Activated T-cell treated with anti-CD3 and anti-CD28 coated beads for 24 hours (primary cell): Measurements from ENCODE around the gene PTPRD.

Source experiments
- DNase-seq: peaks from one replicate; pipeline ENCODE4 v3.0.0-alpha.2; 2020; ENCODE audit warnings: low read depth

Gene PTPRD

DNA sequence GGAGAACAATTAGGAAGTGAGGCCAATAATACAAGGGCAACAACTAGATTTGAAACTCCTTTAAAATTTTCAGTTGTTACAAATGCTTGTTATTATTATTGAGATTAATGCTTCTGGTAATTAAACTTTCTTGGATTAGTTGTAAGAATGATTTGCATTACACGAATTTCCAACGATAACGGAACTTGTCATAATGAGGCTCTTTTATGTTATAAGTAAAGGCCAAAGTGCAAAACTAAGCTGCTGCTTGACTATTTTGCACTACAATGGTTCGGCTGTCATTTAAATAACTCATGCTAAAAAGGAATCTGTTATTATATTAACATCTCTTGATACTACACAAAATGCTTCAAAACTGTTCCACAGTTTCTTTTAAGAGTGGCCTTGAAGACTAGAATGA is 1007.1 kb downstream of the PTPRD start:
- no peak for DNase-seq

DNA sequence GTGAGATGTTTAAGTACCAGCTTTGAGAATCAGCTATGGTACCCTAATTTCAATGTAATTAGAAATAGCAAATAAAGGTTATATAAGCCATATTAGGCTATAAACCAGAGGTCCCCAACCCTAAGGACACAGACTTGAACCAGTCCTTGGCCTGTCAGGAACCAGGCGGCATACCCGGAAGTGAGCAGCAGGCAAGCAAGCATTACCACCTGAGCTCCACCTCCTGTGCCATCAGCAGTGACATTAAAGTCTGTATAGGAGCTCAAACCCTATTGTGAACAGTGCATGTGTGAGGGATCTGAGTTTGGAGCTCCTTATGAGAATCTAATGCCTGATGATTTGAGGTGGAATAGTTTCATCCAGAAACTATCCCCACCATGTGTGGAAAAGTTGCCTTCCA is 1009.5 kb downstream of the PTPRD start:
- no peak for DNase-seq

DNA sequence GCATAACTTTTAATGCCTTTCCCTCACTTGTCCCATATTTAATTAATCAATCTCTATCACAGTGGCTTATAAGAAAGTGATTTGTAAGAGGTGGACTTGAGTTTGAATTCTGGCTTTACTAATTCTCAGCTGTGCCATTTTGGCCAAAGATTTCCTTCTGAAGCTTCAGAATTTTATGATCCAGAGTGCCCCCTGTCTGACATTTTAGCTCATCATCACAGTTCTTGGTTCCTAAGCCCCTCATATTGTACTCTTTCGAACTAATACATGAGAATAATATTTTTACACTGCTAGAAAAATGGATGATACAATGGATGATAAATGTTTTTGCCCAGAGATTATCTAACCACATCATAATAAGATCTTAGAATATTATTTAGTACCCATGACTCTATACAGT is 1014.1 kb downstream of the PTPRD start:
- no peak for DNase-seq

DNA sequence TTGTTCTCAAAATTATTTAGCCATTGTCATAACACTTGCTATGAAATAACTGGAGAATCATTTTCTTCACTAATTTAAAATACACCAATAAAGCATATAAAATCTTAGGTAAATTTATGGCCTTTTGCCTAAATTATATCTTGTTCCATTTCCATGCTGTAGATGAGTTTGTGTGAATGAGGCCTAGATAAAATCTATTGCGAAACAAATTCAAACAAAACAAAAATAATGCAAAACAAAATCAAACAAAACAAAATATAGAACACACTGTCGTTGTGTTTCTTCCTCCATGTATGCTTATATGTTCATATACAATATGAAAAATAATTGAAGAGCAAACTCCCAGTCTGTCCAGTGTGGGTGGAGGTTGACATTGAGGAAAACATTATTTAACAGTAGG is 1020.7 kb downstream of the PTPRD start:
- DNase-seq: no peak

- DNase-seq: no peak
Measured at GRCh38 chr9:9585920-9586319, 1026.9 kb downstream of the PTPRD start.

GRCh38 chr9:9574080-9574479 is 1038.7 kb downstream of the PTPRD start:
- DNase-seq: no peak

GRCh38 chr9:9565700-9566099 is 1047.1 kb downstream of the PTPRD start:
- no peak for DNase-seq

DNA sequence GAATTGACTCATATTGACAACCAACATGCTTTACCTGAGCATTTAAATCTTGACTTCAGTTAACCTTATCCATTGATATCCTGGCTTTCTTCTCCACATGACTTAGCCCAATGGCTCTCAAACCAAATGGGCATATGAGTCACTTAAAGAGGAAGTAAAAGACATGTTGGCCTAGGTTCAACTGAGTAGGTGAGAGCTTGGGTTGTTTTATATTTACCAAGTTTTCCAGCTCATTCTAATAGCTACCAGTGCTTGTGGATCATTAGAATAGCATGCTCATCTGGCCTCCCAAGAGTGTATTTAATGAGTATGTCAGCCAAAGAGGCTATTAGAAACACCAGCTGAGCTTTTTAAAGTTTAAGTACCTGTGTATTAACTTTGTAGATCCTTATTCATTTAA is 1049.0 kb downstream of the PTPRD start:
- no peak for DNase-seq

DNA sequence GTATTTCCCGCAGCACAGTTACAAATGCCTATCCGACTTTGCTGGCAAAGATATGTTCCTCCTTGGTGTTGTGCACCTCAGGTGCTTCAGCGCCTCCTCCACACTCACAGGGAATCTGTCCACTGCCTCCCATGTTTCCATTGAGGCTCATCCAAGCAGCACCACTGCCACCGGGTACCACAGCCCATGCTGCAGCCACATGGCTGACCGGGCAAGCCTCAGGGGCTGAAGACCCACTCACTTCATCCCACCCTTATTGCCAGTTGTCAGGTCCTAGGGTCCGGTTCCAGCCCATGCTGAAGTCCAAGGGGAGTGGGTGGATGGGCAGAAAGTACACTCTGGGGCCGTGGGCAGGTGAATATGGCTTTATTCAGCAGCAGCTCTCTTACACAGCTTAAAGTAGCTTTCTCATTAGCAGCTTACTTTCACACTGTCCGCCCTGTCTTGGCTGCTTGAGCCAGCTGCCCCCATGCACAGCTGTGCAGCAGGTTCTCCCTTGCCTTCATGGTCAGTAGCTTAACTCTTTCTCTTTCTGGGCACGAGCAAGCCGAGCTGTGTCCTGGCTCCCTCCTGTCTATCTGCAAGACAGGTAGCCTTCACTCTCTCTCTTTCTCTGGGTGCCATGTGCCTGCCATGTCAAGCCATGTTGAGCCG is 1052.3 kb downstream of the PTPRD start:
- no peak for DNase-seq

GRCh38 chr9:9558907-9559306 is 1053.9 kb downstream of the PTPRD start:
- DNase-seq: no peak

DNA sequence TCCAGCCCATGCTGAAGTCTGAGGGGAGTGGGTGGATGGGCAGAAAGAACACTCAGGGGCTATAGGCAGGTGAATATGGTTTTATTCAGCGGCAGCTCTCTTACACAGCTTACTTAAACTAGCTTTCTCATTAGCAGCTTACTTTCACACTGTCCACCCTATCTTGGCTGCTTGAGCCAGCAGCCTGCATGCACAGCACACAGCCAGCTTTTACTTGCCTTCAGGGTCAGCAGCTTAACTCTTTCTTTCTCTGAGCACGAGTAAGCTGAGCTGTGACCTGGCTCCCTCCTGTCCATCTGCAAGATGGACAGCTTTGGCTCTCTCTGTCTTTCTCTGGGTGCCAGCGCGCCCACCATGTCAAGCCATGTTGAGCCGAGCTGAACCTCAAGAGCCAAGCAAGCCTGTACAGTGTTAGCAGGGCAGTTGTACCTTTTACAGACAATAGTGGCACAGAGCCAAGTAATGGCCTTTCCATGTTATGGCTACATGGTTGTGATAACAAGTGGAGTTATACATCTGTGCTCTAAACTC is 1054.9 kb downstream of the PTPRD start:
- no peak for DNase-seq

DNA sequence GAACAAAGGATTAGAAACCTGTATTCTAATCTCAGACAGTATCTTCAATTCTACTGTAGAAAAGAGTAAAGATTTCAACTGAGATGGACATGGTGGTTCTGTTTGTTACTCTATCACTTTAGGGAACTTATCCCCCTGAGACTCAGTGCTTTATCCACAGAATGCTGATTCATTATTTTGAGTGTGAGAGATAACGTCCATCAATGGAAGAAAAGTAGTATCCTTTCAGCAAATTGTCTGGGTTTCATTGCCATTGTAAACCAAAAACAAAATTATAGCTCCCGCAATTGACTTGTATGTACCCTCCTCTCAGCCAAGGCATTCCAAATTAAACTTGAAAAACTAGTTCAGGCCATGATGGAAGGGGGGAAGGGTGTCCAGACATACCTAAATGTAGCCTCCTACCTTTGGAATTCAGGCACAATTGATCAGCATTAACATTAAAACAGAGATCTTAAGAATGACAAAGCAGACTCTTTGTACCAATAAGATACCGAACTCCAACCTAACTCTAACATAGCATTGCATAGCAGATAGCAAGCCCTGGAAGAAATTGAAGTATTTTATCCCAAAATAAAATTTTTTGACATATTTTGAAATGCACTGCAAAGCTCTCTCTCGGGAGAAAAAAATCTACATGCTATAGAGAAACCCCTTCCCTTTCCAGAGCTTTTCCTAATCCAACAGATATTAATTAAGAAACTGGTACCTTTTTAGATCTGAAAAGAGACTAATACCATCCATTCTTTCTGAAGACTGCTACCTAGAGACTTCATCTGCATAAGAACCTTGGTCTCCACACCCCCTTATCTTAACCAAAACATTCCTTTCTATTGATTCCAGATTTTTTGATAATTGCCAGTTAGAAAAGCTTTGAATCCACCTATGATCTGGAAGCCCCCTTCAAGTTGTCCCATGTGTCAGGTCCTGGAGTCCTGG is 1055.7 kb downstream of the PTPRD start:
- DNase-seq: no peak

DNA sequence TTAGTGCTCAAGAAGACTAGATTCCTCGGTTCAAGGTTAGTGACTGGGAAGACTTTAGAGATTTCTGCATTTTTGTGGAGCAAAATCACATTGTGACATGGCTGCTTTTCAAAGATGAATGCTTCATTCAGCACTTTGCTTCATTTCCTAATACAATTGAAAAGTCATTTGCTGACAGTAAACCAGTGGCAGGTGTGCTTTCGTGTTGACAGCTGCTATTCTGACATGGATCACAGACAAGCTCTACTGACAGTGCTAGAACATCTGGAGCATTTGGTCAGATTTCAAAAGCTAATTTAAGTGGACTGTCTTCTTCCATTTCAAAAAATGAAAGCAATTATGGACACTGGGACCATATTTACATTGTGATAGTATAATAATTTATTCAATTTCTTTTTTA is 1060.1 kb downstream of the PTPRD start:
- DNase-seq: no peak

DNA sequence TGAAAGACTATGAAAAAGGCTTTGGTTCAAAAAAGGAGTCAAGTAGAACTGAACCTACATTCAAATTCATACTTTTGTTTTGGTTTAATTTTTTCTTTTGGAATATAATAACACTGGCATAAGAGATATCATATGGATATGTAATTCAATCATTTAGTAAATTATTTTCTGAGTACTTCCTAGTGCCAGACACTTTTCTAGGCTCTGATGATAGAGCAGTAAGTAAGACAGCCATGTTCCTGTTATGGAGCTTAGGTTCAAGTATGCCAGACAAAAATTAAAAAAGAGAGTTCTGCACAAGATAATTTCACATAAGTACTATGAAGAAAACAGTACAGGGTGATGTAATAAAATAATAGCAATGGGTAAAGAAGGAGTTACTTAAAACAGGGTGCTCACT is 1074.0 kb downstream of the PTPRD start:
- no peak for DNase-seq

- DNase-seq: no peak
Measured at GRCh38 chr9:9538356-9538755, 1074.4 kb downstream of the PTPRD start.

DNA sequence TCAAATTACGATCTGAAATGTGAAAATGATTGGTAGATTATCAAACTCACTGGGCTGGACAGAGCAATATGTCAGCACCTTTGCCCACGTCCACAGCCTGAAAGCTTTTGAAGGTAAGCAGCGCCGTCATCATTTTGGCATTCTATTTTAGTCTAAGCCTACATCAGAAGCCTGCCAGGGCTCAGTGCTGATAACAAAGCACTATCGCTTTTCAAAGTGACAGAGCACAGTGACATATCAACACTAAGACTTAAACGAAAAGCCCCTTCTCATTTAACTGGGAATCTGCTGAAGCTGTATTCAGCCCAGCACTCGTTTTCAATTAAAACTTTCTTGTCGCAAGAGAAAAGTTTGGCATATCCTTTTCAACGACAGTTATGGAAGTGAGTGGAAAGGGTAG is 1076.3 kb downstream of the PTPRD start:
- no peak for DNase-seq

DNA sequence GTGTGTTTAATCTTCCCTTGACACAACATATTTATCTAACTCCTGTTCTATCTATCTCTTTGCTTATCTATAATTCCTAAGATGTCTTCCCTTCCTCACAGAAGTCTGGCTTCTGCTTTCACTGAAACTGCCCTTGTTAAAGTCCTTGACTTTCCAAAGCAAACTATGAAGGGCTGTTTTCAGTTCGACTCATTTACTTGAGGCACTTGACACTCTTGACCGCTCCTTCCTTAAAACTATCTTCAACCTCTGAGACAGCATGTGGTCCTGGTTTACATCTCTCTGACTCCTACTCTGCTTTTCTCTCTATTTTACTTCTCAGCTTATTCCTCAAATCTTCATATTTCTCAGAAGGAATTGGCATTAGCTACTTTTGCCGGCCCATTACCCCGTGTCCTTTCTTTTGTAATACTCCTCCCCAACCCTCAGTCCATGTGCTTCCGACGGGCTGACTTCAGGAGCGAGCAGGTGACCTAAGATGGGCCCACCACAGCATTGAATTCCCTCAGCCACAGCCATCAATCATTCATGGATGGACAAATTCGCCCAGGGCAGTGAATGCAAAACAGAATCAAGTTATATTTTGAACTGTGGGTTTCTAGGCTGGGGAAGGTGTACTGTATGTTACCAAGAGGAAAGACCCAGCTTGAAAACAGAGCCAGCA is 1089.2 kb downstream of the PTPRD start:
- DNase-seq: no peak

GRCh38 chr9:9522406-9522805 is 1090.4 kb downstream of the PTPRD start:
- DNase-seq: no peak

GRCh38 chr9:9521033-9521779 is 1091.6 kb downstream of the PTPRD start:
- DNase-seq: no peak

- DNase-seq: no peak
Measured at GRCh38 chr9:9504869-9505268, 1107.9 kb downstream of the PTPRD start.

DNA sequence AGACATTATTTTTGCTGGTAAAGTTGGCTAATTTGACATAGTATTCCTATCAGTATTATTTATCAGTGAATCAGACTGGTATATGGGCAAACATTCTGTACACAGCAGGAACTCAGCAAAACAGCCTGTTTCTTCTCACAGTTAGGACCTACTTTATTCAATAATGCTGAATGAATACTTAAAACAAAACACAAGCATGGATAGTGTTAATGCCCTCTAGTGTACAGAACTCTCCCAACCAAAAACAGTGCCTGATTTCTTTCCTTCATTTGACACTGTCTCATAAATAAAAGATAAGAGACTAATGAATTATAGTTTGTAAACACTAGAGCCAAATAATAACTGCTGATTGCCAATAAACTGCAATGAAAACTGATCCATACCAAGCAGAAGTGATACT is 1113.3 kb downstream of the PTPRD start:
- DNase-seq: no peak

DNA sequence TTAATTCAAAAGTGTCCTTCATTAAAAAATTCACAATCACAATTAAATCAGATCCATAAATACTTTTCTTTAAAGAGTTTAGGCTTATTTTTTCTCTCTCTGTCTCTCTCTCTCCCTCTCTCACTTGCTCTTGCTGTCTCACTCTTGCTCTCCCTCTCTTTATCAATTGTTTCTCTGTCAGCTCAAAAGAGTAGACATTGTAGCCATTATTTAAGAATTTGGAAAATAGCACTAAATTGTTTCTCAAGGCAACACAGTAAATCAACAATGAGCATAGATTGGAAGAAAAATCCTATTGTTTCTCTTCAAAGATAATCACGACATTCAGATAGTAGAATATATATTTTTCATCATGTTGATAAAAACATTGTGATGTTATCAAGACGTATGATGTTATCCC is 1114.0 kb downstream of the PTPRD start:
- no peak for DNase-seq
